Measurements from ENCODE around the gene EMILIN2. TPM values are rescaled to one million over a fixed set of nuclear protein-coding genes. Genes with fewer than 3 reads are reported as not detected.
A peak's percentile ranks its signal among the peaks of the same experiment; 100 is the strongest.

The EMILIN2 gene
- total RNA-seq, 2 experiments from 2014 or later, result 3.2 to 3.3 TPM

GRCh38 chr18:2959341-2959740 is 112.5 kb downstream of the EMILIN2 start:
- Histone ChIP-seq H3K36me3 (ENCODE audit: insufficient read depth, low read length) (peaks cover 15% of the 10 kb centered on the region), H3K9me3 (ENCODE audit: control insufficient read depth in 1 of 2, insufficient read depth in 1 of 2, low read length in 2 of 2) (no peaks in the 10 kb centered on the region), H3K4me1 (ENCODE audit: insufficient read depth, low read length) (peaks cover 78% of the 10 kb centered on the region), H3K27me3 (ENCODE audit: control insufficient read depth in 1 of 2, insufficient read depth in 2 of 2, low read length in 2 of 2) (no peaks in the 10 kb centered on the region), H3K4me3 (ENCODE audit: low read length) (no peak overlapping the region), H3K27ac (ENCODE audit: low read depth in 1 of 2, low read length in 2 of 2) (peak overlapping the region; percentile 39 to 88)
- Mint-ChIP-seq H3K4me1 (ENCODE audit: low read depth) (peaks cover 92% of the 10 kb centered on the region), H3K9me3 (peaks cover 3% of the 10 kb centered on the region), H3K27ac (peak overlapping the region; percentile 96), H3K27me3 (no peaks in the 10 kb centered on the region), H3K4me3 (peak overlapping the region; percentile 83), H3K36me3 (ENCODE audit: low read depth) (peaks cover 41% of the 10 kb centered on the region)
- TF ChIP-seq CTCF (IDR thresholded peaks at IDR 0.05), result no peak
- CTCF ChIA-PET, result interaction anchor here (0.7 to 4.2 kb wide), 8 partner anchors 10 to 104 kb away, joined by 3 to 25 read pairs (median 5); no protein-coding TSS in a partner anchor
- POLR2A ChIA-PET, result interaction anchor here (1.3 to 10.4 kb wide), 10 partner anchors 10 to 303 kb away, joined by 3 to 225 read pairs (median 34); partner anchors contain the start of genes MYL12A and SMCHD1
- intact Hi-C loops (cut with DNase I, micrococcal nuclease), result no loop called here
- peak in 1 of 14 experiments; percentile 19 for DNase-seq
- ATAC-seq (ENCODE audit: poor library complexity), result no peak

- ATAC-seq (ENCODE audit: poor library complexity) (no peak), DNase-seq (peak in 1 of 14 experiments; percentile 25)
- H3K27me3 Mint-ChIP-seq, result no peaks in the 10 kb centered on the region
- peak overlapping the region; percentile 83 for H3K4me3 Mint-ChIP-seq
- intact Hi-C loops (cut with DNase I, micrococcal nuclease), result loop anchor here (1.0 to 10.0 kb wide), 6 partner anchors 11 to 634 kb away; partner anchors contain the start of gene LPIN2 (in 1 of the 2)
- Histone ChIP-seq H3K4me1 (ENCODE audit: insufficient read depth, low read length) (peaks cover 79% of the 10 kb centered on the region), H3K27ac (ENCODE audit: low read depth in 1 of 2, low read length in 2 of 2) (peak overlapping the region; percentile 87 to 88), H3K9me3 (ENCODE audit: control insufficient read depth in 1 of 2, insufficient read depth in 1 of 2, low read length in 2 of 2) (no peaks in the 10 kb centered on the region), H3K27me3 (ENCODE audit: control insufficient read depth in 1 of 2, insufficient read depth in 2 of 2, low read length in 2 of 2) (no peaks in the 10 kb centered on the region), H3K4me3 (ENCODE audit: low read length) (peak overlapping the region; percentile 36), H3K36me3 (ENCODE audit: insufficient read depth, low read length) (peaks cover 4% of the 10 kb centered on the region)
- H3K36me3 Mint-ChIP-seq (ENCODE audit: low read depth), result peaks cover 29% of the 10 kb centered on the region
- no peak for TF ChIP-seq CTCF (IDR thresholded peaks at IDR 0.05)
- ChIA-PET CTCF (interaction anchor here (1.1 to 4.2 kb wide), 7 partner anchors 9 to 24 kb away, joined by 3 to 25 read pairs (median 7); no protein-coding TSS in a partner anchor), POLR2A (interaction anchor here (1.0 to 10.4 kb wide), 9 partner anchors 9 to 633 kb away, joined by 3 to 225 read pairs (median 44); partner anchors contain the start of gene MYL12A)
- H3K9me3 Mint-ChIP-seq, result peaks cover 3% of the 10 kb centered on the region
- peak overlapping the region; percentile 96 for H3K27ac Mint-ChIP-seq
- H3K4me1 Mint-ChIP-seq (ENCODE audit: low read depth), result peaks cover 87% of the 10 kb centered on the region
These were observed 114.3 kb downstream of the EMILIN2 start for GRCh38 chr18:2960983-2961696.

DNA sequence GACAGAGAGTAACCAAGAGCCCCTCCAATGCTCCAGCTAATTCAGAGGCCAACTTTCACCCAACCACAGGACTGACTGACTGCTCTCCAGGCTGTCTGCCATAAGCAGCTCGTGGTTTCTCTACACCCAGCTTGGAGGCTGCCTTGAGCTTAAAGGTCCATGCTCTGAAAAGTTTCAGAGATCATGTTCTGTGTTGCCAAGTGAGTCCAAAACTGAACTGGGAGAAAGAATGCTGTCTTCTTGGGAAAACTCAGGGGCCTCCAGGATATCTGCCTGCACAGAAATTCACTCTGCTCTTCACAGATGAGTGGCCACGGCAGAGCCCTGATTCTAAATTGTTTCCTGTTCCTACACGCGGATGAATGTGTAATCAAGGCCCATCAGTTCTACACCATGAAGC is 115.0 kb downstream of the EMILIN2 start:
- ATAC-seq (ENCODE audit: poor library complexity) (no peak), DNase-seq (peak in 3 of 14 experiments; percentile 35 to 45 (median 41))
- Histone ChIP-seq H3K4me3 (ENCODE audit: low read length) (no peak overlapping the region), H3K36me3 (ENCODE audit: insufficient read depth, low read length) (peaks cover 4% of the 10 kb centered on the region), H3K9me3 (ENCODE audit: control insufficient read depth in 1 of 2, insufficient read depth in 1 of 2, low read length in 2 of 2) (no peaks in the 10 kb centered on the region), H3K27me3 (ENCODE audit: control insufficient read depth in 1 of 2, insufficient read depth in 2 of 2, low read length in 2 of 2) (no peaks in the 10 kb centered on the region), H3K27ac (ENCODE audit: low read depth in 1 of 2, low read length in 2 of 2) (peak overlapping the region; percentile 87 to 88), H3K4me1 (ENCODE audit: insufficient read depth, low read length) (peaks cover 80% of the 10 kb centered on the region)
- Mint-ChIP-seq H3K4me3 (peak overlapping the region; percentile 83), H3K27me3 (no peaks in the 10 kb centered on the region), H3K27ac (peak overlapping the region; percentile 96), H3K4me1 (ENCODE audit: low read depth) (peaks cover 87% of the 10 kb centered on the region), H3K36me3 (ENCODE audit: low read depth) (peaks cover 29% of the 10 kb centered on the region), H3K9me3 (peaks cover 3% of the 10 kb centered on the region)
- CTCF ChIA-PET, result interaction anchor here (1.3 to 3.8 kb wide), 5 partner anchors 9 to 24 kb away, joined by 3 to 17 read pairs (median 6); no protein-coding TSS in a partner anchor
- POLR2A ChIA-PET, result interaction anchor here (1.0 to 10.4 kb wide), 11 partner anchors 9 to 632 kb away, joined by 3 to 225 read pairs (median 9); partner anchors contain the start of gene MYL12A
- intact Hi-C loops (cut with DNase I, micrococcal nuclease), result loop anchor here (2.0 to 10.0 kb wide), 5 partner anchors 15 to 633 kb away; partner anchors contain the start of gene LPIN2 (in 1 of the 2)
- no peak for TF ChIP-seq CTCF (IDR thresholded peaks at IDR 0.05)
